ENCODE results near the gene SBNO2. TPM values are rescaled to one million over a fixed set of nuclear protein-coding genes. Genes with fewer than 3 reads are reported as not detected.
"Not testable (repeated sequence)": the region's sequence is repeated elsewhere in the genome, so short reads cannot be mapped to it uniquely, and the experiment has no call there.

Gene SBNO2
- total RNA-seq, 1 donor from 2014 or later: 53.0 TPM

- Mint-ChIP-seq H3K27ac (no peak overlapping the region), H3K9me3 (no peaks in the 10 kb centered on the region), H3K4me1 (no peaks in the 10 kb centered on the region), H3K36me3 (peaks cover 12% of the 10 kb centered on the region), H3K4me3 (no peak overlapping the region), H3K27me3 (ENCODE audit: low read depth) (no peaks in the 10 kb centered on the region)
- no peak for DNase-seq (ENCODE audit: low spot score in 2 of 2, unreplicated experiment in 2 of 2)
- TF ChIP-seq, protein P1, sequence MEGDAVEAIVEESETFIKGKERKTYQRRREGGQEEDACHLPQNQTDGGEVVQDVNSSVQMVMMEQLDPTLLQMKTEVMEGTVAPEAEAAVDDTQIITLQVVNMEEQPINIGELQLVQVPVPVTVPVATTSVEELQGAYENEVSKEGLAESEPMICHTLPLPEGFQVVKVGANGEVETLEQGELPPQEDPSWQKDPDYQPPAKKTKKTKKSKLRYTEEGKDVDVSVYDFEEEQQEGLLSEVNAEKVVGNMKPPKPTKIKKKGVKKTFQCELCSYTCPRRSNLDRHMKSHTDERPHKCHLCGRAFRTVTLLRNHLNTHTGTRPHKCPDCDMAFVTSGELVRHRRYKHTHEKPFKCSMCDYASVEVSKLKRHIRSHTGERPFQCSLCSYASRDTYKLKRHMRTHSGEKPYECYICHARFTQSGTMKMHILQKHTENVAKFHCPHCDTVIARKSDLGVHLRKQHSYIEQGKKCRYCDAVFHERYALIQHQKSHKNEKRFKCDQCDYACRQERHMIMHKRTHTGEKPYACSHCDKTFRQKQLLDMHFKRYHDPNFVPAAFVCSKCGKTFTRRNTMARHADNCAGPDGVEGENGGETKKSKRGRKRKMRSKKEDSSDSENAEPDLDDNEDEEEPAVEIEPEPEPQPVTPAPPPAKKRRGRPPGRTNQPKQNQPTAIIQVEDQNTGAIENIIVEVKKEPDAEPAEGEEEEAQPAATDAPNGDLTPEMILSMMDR (IDR thresholded peaks at IDR 0.05; ENCODE audit: unreplicated experiment): no peak
Observed at GRCh38 chr19:1117654-1118053, 56.4 kb downstream of the SBNO2 start.

GRCh38 chr19:1116726-1117581 lies 57.1 kb downstream of the SBNO2 start:
- H3K9me3 Mint-ChIP-seq: no peaks in the 10 kb centered on the region

GRCh38 chr19:1115646-1116420 lies 58.2 kb downstream of the SBNO2 start:
- no peak for DNase-seq (ENCODE audit: low spot score in 2 of 2, unreplicated experiment in 2 of 2)
- H3K36me3 Mint-ChIP-seq: peaks cover 4% of the 10 kb centered on the region
- no peaks in the 10 kb centered on the region for H3K27me3 Mint-ChIP-seq (ENCODE audit: low read depth)
- TF ChIP-seq, protein P1 (IDR thresholded peaks at IDR 0.05; ENCODE audit: unreplicated experiment): no peak
- no peak overlapping the region for H3K27ac Mint-ChIP-seq
- no peaks in the 10 kb centered on the region for H3K9me3 Mint-ChIP-seq
- no peak overlapping the region for H3K4me3 Mint-ChIP-seq
- H3K4me1 Mint-ChIP-seq: no peaks in the 10 kb centered on the region

More at GRCh38 chr19:1116726-1117581, 57.1 kb downstream of the SBNO2 start:
- Mint-ChIP-seq H3K4me3 (no peak overlapping the region), H3K27ac (no peak overlapping the region), H3K36me3 (peaks cover 12% of the 10 kb centered on the region), H3K4me1 (no peaks in the 10 kb centered on the region), H3K27me3 (ENCODE audit: low read depth) (no peaks in the 10 kb centered on the region)
- DNase-seq (ENCODE audit: low spot score in 2 of 2, unreplicated experiment in 2 of 2): no peak
- TF ChIP-seq, protein P1 (IDR thresholded peaks at IDR 0.05; ENCODE audit: unreplicated experiment): no peak

DNA sequence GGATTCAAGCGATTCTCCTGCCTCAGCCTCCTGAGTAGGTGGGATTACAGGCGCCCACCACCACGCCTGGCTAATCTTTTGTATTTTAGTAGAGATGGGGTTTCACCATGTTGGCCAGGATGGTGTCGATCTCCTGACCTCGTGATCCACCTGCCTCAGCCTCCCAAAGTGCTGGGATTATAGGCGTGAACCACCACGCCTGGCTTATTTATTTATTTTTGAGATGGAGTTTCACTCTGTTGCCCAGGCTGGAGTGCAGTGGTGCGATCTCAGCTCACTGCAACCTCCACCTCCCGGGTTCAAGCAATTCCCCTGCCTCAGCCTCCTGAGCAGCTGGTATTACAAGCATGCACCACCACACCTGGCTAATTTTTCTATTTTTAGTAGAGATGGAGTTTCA lies 59.3 kb downstream of the SBNO2 start:
- not testable (repeated sequence) for H3K4me1 Mint-ChIP-seq; H3K9me3 Mint-ChIP-seq; H3K27me3 Mint-ChIP-seq (ENCODE audit: low read depth); H3K4me3 Mint-ChIP-seq; H3K27ac Mint-ChIP-seq; DNase-seq (ENCODE audit: low spot score in 2 of 2, unreplicated experiment in 2 of 2); H3K36me3 Mint-ChIP-seq

- Mint-ChIP-seq H3K27me3 (ENCODE audit: low read depth) (no peaks in the 10 kb centered on the region), H3K4me1 (no peaks in the 10 kb centered on the region), H3K36me3 (peaks cover 4% of the 10 kb centered on the region), H3K4me3 (no peak overlapping the region), H3K27ac (no peak overlapping the region), H3K9me3 (no peaks in the 10 kb centered on the region)
- TF ChIP-seq, protein P1 (IDR thresholded peaks at IDR 0.05; ENCODE audit: unreplicated experiment): no peak
- DNase-seq (ENCODE audit: low spot score in 2 of 2, unreplicated experiment in 2 of 2): no peak
Observed at GRCh38 chr19:1113986-1114483, 60.0 kb downstream of the SBNO2 start.

Data from mesothelial cell of epicardium (in vitro differentiated cells).